ENCODE data around the gene TSPAN7. TPM values are rescaled to one million over a fixed set of nuclear protein-coding genes. Genes with fewer than 3 reads are reported as not detected.

Gene TSPAN7, protein sequence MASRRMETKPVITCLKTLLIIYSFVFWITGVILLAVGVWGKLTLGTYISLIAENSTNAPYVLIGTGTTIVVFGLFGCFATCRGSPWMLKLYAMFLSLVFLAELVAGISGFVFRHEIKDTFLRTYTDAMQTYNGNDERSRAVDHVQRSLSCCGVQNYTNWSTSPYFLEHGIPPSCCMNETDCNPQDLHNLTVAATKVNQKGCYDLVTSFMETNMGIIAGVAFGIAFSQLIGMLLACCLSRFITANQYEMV
- total RNA-seq (10 to 100 TPM; 15.6 to 21.0 (median 17.3) TPM), polyA plus RNA-seq (10 to 100 TPM; 23.4 to 55.1 (median 23.8) TPM)

DNA sequence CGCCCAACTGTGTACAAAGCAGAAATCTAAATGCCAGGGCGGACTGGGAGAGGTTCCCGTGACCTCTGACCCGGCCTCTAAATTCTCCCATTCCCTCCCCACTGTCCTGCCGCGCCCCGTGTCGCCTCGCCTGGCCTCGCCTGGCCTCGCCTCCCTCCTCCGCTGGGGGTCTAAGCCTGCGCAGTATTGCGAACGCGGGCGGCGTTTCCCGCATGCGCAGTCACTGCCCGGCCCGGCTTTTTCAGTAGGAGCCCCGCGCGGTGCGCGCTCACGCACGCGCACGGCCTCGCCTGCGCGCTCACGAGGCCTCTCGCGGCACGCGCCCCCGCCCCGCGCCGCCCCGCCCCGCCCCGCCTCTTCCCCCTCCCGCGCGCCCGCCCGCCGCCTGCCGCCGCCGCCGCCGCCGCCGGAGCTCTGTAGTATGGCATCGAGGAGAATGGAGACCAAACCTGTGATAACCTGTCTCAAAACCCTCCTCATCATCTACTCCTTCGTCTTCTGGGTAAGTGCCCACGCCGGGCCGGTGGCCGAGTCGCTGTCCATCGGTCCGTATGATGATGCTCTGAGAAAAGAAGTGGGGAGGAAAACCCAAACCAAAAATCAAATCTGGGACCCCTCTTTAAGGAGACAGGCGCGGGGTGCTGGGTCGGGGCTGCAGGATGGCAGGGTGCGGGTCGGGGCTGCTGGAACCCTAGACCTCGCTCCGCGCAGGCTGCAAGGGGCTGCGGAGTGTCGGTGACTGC is at the start of gene TSPAN7:
TSS of gene TSPAN7 (plus strand) at position 417 of the 743 bp plus-strand sequence. CDS start at position 422, 5 bp downstream.
- Histone ChIP-seq H3K27ac (peak within 1 kb of the TSS; percentile 49 to 68 (median 61)), H3K4me3 (peak within 1 kb of the TSS; percentile 34 to 53 (median 50)), H3K27me3 (no peaks in the 10 kb centered on the region), H3K9me3 (no peaks in the 10 kb centered on the region), H3K4me1 (peaks cover 0 to 5% (median 0%) of the 10 kb centered on the region in 4 donors), H3K36me3 (no peaks in the 10 kb centered on the region)
- peak; percentile 87 for DNase-seq
- TF ChIP-seq POLR2AphosphoS5 (IDR thresholded peaks at IDR 0.05) (peak in 2 of 4 donors; percentile 37 to 49), POLR2A (IDR thresholded peaks at IDR 0.05) (no peak), EP300 (IDR thresholded peaks at IDR 0.05) (no peak)
- TF ChIP-seq, protein P1, sequence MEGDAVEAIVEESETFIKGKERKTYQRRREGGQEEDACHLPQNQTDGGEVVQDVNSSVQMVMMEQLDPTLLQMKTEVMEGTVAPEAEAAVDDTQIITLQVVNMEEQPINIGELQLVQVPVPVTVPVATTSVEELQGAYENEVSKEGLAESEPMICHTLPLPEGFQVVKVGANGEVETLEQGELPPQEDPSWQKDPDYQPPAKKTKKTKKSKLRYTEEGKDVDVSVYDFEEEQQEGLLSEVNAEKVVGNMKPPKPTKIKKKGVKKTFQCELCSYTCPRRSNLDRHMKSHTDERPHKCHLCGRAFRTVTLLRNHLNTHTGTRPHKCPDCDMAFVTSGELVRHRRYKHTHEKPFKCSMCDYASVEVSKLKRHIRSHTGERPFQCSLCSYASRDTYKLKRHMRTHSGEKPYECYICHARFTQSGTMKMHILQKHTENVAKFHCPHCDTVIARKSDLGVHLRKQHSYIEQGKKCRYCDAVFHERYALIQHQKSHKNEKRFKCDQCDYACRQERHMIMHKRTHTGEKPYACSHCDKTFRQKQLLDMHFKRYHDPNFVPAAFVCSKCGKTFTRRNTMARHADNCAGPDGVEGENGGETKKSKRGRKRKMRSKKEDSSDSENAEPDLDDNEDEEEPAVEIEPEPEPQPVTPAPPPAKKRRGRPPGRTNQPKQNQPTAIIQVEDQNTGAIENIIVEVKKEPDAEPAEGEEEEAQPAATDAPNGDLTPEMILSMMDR (IDR thresholded peaks at IDR 0.05), result no peak
- 1% methylated on average over 65 to 78 of the region's 78 CpGs for WGBS, 2 donors
- intact Hi-C loops (cut with DNase I), result loop anchor here (10.0 kb wide), 1 partner anchor 236 kb away; the partner anchor contains the start of gene RPGR

DNA sequence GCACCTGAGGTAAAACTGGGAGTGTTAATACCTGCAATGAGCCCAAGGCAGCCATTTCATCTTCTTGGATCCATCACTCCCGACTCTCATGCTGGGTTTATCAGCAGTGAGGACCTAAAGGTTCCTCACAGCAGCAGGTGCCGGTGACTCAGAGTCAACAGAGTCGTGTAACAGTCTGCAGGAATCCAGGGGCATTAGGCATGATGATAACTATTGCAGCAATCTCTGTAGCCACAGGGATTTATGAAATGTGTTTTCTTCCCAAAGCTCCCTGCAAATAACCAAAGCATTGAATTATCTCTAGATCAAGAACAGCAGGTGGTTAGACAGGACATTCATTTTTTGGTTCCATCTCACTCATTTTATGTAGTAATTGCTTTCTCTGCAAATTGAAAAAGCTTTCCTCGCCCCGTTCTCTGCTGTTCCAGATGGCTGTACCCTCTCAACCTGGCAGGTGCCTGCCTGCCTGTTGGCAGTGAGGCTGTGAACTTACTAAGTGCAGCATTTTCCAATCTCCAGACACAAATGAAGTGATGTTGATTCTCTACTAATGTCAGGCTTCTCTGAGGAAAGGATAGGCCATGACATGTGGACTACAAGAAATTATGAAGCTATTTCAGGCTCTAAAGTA is 48.1 kb upstream of the TSPAN7 start:
- DNase-seq, result no peak
- Histone ChIP-seq H3K9me3 (no peaks in the 10 kb centered on the region), H3K27me3 (no peaks in the 10 kb centered on the region), H3K4me3 (no peak overlapping the region), H3K36me3 (no peaks in the 10 kb centered on the region), H3K27ac (no peak overlapping the region), H3K4me1 (no peaks in the 10 kb centered on the region)
- WGBS, 2 donors, result 48 to 78% methylated on average over 5 of the region's 5 CpGs
- intact Hi-C loops (cut with DNase I), result no loop called here
- TF ChIP-seq, protein P1 (IDR thresholded peaks at IDR 0.05), result no peak
- TF ChIP-seq EP300 (IDR thresholded peaks at IDR 0.05) (no peak), POLR2A (IDR thresholded peaks at IDR 0.05) (no peak), POLR2AphosphoS5 (IDR thresholded peaks at IDR 0.05) (no peak)

DNA sequence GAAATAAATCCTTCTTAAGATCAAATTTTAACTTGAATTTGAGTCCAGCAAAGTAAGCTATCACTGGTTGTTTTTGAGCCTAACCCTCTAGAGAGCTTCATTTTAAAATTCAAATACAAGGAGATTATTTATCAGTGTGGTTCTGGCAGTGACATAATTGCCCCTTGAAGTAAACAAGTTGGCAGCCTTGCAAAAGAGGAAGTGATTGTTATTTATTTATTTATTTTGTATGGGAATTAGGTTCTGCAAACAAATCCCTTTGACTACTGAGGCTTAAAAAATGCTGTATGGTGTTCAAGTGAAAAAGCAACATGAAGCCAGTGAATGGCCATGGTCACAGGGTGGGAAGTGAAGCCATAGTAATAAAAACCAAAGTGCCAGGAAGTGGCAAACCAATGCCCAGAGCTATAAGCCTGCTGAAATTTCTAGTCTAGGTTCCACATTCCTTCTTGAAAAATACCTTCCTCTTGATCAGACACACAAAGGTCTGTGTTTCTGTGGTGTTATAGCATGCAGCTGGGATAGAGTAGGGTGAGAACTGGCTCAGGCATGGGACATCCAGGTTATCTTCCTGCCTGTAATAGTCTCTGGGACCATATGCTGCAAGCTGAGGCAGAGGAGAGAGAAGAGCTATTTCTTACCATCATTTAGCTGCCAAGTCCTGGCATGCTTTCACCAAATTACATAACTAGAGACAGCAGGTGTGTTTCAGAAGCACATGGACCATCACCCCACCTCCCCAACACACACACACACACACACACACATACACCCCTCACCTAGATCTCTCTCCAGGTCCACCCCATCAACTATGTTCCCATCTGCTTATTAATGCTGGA is 47.1 kb upstream of the TSPAN7 start:
- Histone ChIP-seq H3K36me3 (no peaks in the 10 kb centered on the region), H3K9me3 (no peaks in the 10 kb centered on the region), H3K4me1 (no peaks in the 10 kb centered on the region), H3K27me3 (no peaks in the 10 kb centered on the region), H3K27ac (no peak overlapping the region), H3K4me3 (no peak overlapping the region)
- TF ChIP-seq, protein P1 (IDR thresholded peaks at IDR 0.05), result no peak
- TF ChIP-seq EP300 (IDR thresholded peaks at IDR 0.05) (no peak), POLR2A (IDR thresholded peaks at IDR 0.05) (no peak), POLR2AphosphoS5 (IDR thresholded peaks at IDR 0.05) (no peak)
- intact Hi-C loops (cut with DNase I), result no loop called here
- no peak for DNase-seq

DNA sequence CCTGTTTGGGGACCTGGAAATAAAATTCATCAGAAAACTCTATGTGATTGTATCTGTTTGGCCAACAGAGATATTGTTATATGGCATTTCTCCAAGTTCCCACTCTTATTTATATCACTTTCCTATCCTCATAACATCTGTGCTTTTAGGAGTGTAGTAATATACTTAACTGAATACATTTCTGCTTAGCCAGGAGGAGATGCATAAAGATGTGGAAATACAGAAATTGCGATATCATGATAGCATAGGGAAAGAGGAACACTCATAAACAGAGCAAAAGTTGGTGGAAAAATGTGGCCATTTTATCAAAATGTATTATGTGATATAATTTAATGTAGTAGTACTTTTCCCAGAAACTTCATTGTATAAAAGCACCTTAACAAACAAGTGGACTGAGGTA is 46.1 kb upstream of the TSPAN7 start:
- Histone ChIP-seq H3K4me3 (no peak overlapping the region), H3K4me1 (no peaks in the 10 kb centered on the region), H3K27me3 (no peaks in the 10 kb centered on the region), H3K9me3 (no peaks in the 10 kb centered on the region), H3K36me3 (no peaks in the 10 kb centered on the region), H3K27ac (no peak overlapping the region)
- TF ChIP-seq EP300 (IDR thresholded peaks at IDR 0.05) (no peak), POLR2AphosphoS5 (IDR thresholded peaks at IDR 0.05) (no peak), POLR2A (IDR thresholded peaks at IDR 0.05) (no peak)
- TF ChIP-seq, protein P1 (IDR thresholded peaks at IDR 0.05), result no peak
- DNase-seq, result no peak
- intact Hi-C loops (cut with DNase I), result no loop called here
- WGBS, 2 donors, result 85 to 98% methylated on average over 1 of the region's 1 CpG
